Suppressor macrophage treated with lipopolysaccharide for 1 hour (primary cell): ENCODE measurements around the gene WDFY3.
A peak's percentile ranks its signal among the peaks of the same experiment; 100 is the strongest.

ENCODE experiments used
- DNase-seq, 3 donors: peaks; one replicate each; pipeline ENCODE4 v3.0.0-alpha.2; 2020 to 2022

Gene WDFY3

GRCh38 chr4:84966382-84967242, at the start of gene WDFY3:
TSS of gene WDFY3 (minus strand) at chr4:84966690. CDS start at chr4:84860591, 106,099 bp downstream.
- DNase-seq: peak; percentile 92

GRCh38 chr4:85005865-85006377, 39.4 kb upstream of the WDFY3 start:
- peak in 1 of 3 donors; percentile 1 for DNase-seq

GRCh38 chr4:85000343-85000742, 33.9 kb upstream of the WDFY3 start:
- DNase-seq: no peak

GRCh38 chr4:84995386-84995785, 28.9 kb upstream of the WDFY3 start:
- DNase-seq: no peak

- no peak for DNase-seq
Observed at GRCh38 chr4:84994280-84994679, 27.8 kb upstream of the WDFY3 start.

GRCh38 chr4:84985952-84986351, 19.5 kb upstream of the WDFY3 start:
- DNase-seq: peak in 2 of 3 donors; percentile 8 to 19

GRCh38 chr4:84977396-84977795, 10.9 kb upstream of the WDFY3 start:
- peak; percentile 24 to 55 (median 37) for DNase-seq

- peak in 1 of 3 donors; percentile 28 for DNase-seq
Observed at GRCh38 chr4:84973856-84974255, 7.4 kb upstream of the WDFY3 start.

- DNase-seq: peak; percentile 44 to 88 (median 83)
Observed at GRCh38 chr4:84971319-84971932, 4.9 kb upstream of the WDFY3 start.

GRCh38 chr4:84968925-84969324, 2.4 kb upstream of the WDFY3 start:
- no peak for DNase-seq

GRCh38 chr4:84967243-84967690, 777 bp upstream of the WDFY3 start:
- DNase-seq: peak; percentile 6 to 42 (median 35)

GRCh38 chr4:84965553-84966381, 723 bp downstream of the WDFY3 start:
- DNase-seq: peak; percentile 60 to 84 (median 70)

GRCh38 chr4:84964995-84965552, 1.4 kb downstream of the WDFY3 start:
- no peak for DNase-seq

GRCh38 chr4:84962102-84962501, 4.4 kb downstream of the WDFY3 start:
- DNase-seq: no peak

- DNase-seq: no peak
Observed at GRCh38 chr4:84958434-84958833, 8.1 kb downstream of the WDFY3 start.

- peak in 1 of 3 donors; percentile 15 for DNase-seq
Observed at GRCh38 chr4:84957514-84958420, 8.7 kb downstream of the WDFY3 start.

GRCh38 chr4:84956014-84956413, 10.5 kb downstream of the WDFY3 start:
- DNase-seq: peak in 2 of 3 donors; percentile 37 to 48

GRCh38 chr4:84954982-84955567, 11.4 kb downstream of the WDFY3 start:
- DNase-seq: no peak

- peak in 1 of 3 donors; percentile 6 for DNase-seq
Observed at GRCh38 chr4:84952776-84953175, 13.7 kb downstream of the WDFY3 start.

- peak in 1 of 3 donors; percentile 15 for DNase-seq
Observed at GRCh38 chr4:84952004-84952403, 14.5 kb downstream of the WDFY3 start.

- DNase-seq: peak; percentile 13 to 41 (median 38)
Observed at GRCh38 chr4:84948056-84948455, 18.4 kb downstream of the WDFY3 start.
